Spleen (tissue), 7 donors: ENCODE measurements around the gene METRNL.

ENCODE experiments used
- POLR2A ChIP-seq, 3 donors: fragments of 450-650 bp; IDR thresholded peaks; one replicate each; pipeline ENCODE4 v1.5.1; 2017; ENCODE audit warnings: antibody characterized with exemption in 3 of 3, mild to moderate bottlenecking in 1 of 3
- TF ChIP-seq, protein P1 (sequence below), 11 experiments: fragments of 200-600 bp in 7 of 11; fragments of 450-650 bp in 4 of 11; sonication (generic) in 4 of 11; IDR thresholded peaks in 8 of 11; conservative IDR thresholded peaks in 3 of 11; 1 replicate in 7 of 11; 2 replicates in 4 of 11; pipeline versions ENCODE4 v1.4.0 to v1.8.0; 2016 to 2021; ENCODE audit warnings: antibody characterized with exemption in 11 of 11, inconsistent platforms in 4 of 11, mild to moderate bottlenecking in 1 of 11
- donor health status: DM: no; HTN: no; CAD: no; lungs with moderate emphysema.
- donor health status: DM: no; HTN: no; CAD: no.
- donor health status: DM: no; HTN: no; CAD: no.

DNA sequence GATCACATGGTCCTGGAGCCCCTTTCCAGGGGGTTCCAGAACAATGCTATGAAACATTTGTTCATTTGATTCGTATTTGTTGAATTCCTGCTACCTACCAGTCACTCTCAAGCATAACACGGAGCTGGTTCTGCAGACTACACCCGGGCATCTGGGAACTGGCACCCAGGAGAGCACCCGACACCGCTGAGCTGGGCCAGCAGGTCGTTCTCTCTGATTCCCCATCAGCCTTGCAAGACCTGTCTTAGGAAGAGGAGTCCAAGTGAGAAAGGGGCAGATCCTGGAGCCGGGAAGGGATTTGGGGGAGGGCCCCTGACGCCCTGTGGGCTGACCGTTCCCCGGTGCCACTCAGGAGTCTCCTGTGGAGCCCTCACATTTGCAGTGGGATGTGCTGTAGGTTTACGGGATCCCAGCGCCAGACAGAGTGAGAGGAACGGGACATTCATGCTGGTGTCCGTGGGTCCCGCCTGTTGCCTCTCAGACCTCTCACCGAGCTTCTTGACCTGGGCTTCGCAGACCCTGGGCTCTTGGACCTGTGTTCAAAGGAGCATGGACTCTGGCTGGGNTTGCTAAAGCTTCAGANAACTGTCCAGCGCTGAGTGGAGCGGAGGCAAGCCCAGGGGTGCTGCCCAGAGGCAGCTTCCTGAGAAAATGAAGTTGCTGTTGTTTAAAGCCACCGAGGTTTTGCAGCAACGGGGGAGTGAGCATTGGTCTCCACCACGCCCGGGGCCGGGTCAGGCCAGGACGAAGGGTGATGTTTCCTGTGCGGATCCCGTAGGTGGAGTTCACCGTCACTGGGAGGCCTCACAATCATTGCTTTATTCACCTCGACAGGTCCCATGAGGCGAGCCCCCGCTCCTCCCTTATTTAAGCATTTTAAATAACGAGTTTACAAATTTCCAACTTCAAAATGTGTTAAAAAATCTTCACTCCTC is 49.2 kb downstream of the METRNL start:
- TF ChIP-seq, protein P1, sequence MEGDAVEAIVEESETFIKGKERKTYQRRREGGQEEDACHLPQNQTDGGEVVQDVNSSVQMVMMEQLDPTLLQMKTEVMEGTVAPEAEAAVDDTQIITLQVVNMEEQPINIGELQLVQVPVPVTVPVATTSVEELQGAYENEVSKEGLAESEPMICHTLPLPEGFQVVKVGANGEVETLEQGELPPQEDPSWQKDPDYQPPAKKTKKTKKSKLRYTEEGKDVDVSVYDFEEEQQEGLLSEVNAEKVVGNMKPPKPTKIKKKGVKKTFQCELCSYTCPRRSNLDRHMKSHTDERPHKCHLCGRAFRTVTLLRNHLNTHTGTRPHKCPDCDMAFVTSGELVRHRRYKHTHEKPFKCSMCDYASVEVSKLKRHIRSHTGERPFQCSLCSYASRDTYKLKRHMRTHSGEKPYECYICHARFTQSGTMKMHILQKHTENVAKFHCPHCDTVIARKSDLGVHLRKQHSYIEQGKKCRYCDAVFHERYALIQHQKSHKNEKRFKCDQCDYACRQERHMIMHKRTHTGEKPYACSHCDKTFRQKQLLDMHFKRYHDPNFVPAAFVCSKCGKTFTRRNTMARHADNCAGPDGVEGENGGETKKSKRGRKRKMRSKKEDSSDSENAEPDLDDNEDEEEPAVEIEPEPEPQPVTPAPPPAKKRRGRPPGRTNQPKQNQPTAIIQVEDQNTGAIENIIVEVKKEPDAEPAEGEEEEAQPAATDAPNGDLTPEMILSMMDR (IDR thresholded peaks at IDR 0.05 in 8 of 11, conservative IDR thresholded peaks at IDR 0.05 in 3 of 11), result no peak
- no peak for TF ChIP-seq POLR2A (IDR thresholded peaks at IDR 0.05)
